Vagina (tissue), 2 donors: Measurements from ENCODE around the gene PCSK2.

ENCODE experiments used
- CTCF ChIP-seq, 3 experiments: fragments of 450-650 bp in 2 of 3; fragments of 200-600 bp in 1 of 3; sonication (generic) in 1 of 3; IDR thresholded peaks; one replicate each; pipeline ENCODE4 v1.5.1; 2017 to 2019; ENCODE audit warnings: antibody characterized with exemption in 3 of 3, mild to moderate bottlenecking in 2 of 3, moderate library complexity in 2 of 3
- POLR2A ChIP-seq, 2 donors: fragments of 450-650 bp; IDR thresholded peaks; one replicate each; pipeline ENCODE4 v1.6.1; 2017; ENCODE audit warnings: antibody characterized with exemption in 2 of 2, mild to moderate bottlenecking in 2 of 2, moderate library complexity in 2 of 2

GRCh38 chr20:17497821-17498580, 271.2 kb downstream of the PCSK2 start:
- TF ChIP-seq POLR2A (IDR thresholded peaks at IDR 0.05) = no peak
- no peak for TF ChIP-seq CTCF (IDR thresholded peaks at IDR 0.05)
